ENCODE measurements around the gene AGTR2.
"Not testable (repeated sequence)": the region's sequence is repeated elsewhere in the genome, so short reads cannot be mapped to it uniquely, and the experiment has no call there.

The AGTR2 gene

GRCh38 chrX:116213262-116213661 lies 42.7 kb downstream of the AGTR2 start:
- no peaks in the 10 kb centered on the region for H4K20me1 ChIP-seq (ENCODE audit: low read depth, low read length)
- no peak for TF ChIP-seq CTCF (IDR thresholded peaks at IDR 0.05; ENCODE audit: insufficient read depth, low read length, poor library complexity, severe bottlenecking)
- no peak for TF ChIP-seq EZH2phosphoT487 (conservative IDR thresholded peaks at IDR 0.05; ENCODE audit: low read length)
- H3K9me3 ChIP-seq (ENCODE audit: insufficient read depth, low read length): no peaks in the 10 kb centered on the region
- H3K36me3 ChIP-seq (ENCODE audit: low read length): no peaks in the 10 kb centered on the region
- H3F3A ChIP-seq (ENCODE audit: insufficient read depth): no peaks in the 10 kb centered on the region
- no peaks in the 10 kb centered on the region for H3K79me2 ChIP-seq (ENCODE audit: insufficient read depth, low read length)
- H3K27ac ChIP-seq (ENCODE audit: low read depth, low read length): no peak overlapping the region
- no peak overlapping the region for H3K4me3 ChIP-seq (ENCODE audit: insufficient read depth, low read length, poor library complexity, severe bottlenecking)
- no peak overlapping the region for H2AFZ ChIP-seq (ENCODE audit: low read depth, low read length, severe bottlenecking)
- no peaks in the 10 kb centered on the region for H3K9me2 ChIP-seq (replicated peaks; ENCODE audit: insufficient read depth, low read length)
- H3K9ac ChIP-seq (ENCODE audit: low read length): no peak overlapping the region
- no peaks in the 10 kb centered on the region for H3K27me3 ChIP-seq (ENCODE audit: low read length)
- H3K4me2 ChIP-seq (ENCODE audit: low read depth, low read length, poor library complexity, severe bottlenecking): no peak overlapping the region

GRCh38 chrX:116217080-116217479 lies 46.5 kb downstream of the AGTR2 start:
- not testable (repeated sequence) for H3K27me3 ChIP-seq (ENCODE audit: low read length); H2AFZ ChIP-seq (ENCODE audit: low read depth, low read length, severe bottlenecking); H3F3A ChIP-seq (ENCODE audit: insufficient read depth); H3K79me2 ChIP-seq (ENCODE audit: insufficient read depth, low read length); H4K20me1 ChIP-seq (ENCODE audit: low read depth, low read length); H3K9ac ChIP-seq (ENCODE audit: low read length); H3K4me2 ChIP-seq (ENCODE audit: low read depth, low read length, poor library complexity, severe bottlenecking); H3K9me3 ChIP-seq (ENCODE audit: insufficient read depth, low read length); H3K9me2 ChIP-seq (replicated peaks; ENCODE audit: insufficient read depth, low read length); H3K36me3 ChIP-seq (ENCODE audit: low read length); H3K4me3 ChIP-seq (ENCODE audit: insufficient read depth, low read length, poor library complexity, severe bottlenecking); H3K27ac ChIP-seq (ENCODE audit: low read depth, low read length)
